Esophagus mucosa (tissue), 1 donor: Measurements from ENCODE around the gene PAN3. TPM values are rescaled to one million over a fixed set of nuclear protein-coding genes. Genes with fewer than 3 reads are reported as not detected.

Source experiments
- ATAC-seq: fragments of 200-7000 bp; cut with Tn5 transposase; one replicate; pipeline ENCODE4 v1.9.1; 2020
- total RNA-seq: library from RNA; stranded (reverse); gene quantifications from one replicate; pipeline ENCODE4 v1.2.4, GENCODE V29; 2023
- donor health status: DM: yes; HTN: yes; CAD: no.

The PAN3 gene
- total RNA-seq, 1 donor from 2014 or later = 18.5 TPM

- ATAC-seq = no peak
Observed at GRCh38 chr13:28340272-28340793, 202.0 kb downstream of the PAN3 start.

GRCh38 chr13:28342251-28342650, 203.9 kb downstream of the PAN3 start:
- ATAC-seq = no peak

DNA sequence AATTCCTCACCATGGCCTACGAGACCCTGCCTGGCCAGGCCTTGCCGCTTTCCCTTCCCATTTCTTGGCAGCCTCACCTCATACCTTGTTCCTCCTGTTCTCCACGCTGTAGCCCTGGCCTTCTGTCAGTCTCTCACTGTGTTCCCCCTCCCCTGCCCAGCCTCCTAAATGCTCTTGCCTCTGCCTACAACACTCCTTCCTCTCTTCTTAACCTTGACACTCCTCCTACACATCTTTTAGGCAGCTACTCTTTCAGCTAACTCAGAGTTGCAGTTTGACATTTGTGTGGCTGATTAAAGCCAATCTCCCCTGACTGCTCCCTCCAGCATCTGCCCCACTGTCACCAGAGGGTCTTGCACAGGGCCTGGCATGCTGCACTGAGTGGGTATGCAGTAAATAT, 205.8 kb downstream of the PAN3 start:
- ATAC-seq = no peak

Other genes with a start within 250 kb of the PAN3 start
- not detected for gene PDX1, start 218.5 kb upstream of the PAN3 start, total RNA-seq
- not detected for gene CDX2, start 169.2 kb upstream of the PAN3 start, total RNA-seq
- gene URAD, start 149.9 kb upstream of the PAN3 start, total RNA-seq = not detected
- 0.12 TPM for gene FLT3, start 38.0 kb upstream of the PAN3 start, total RNA-seq